ENCODE data around the gene ZNF595.

- TF ChIP-seq CTCF (IDR thresholded peaks at IDR 0.05) (no peak), POLR2A (IDR thresholded peaks at IDR 0.05) (no peak), POLR2AphosphoS5 (IDR thresholded peaks at IDR 0.05) (no peak)
Measured at GRCh38 chr4:99863-100262, 46.7 kb downstream of the ZNF595 start.

Data from prostate gland (tissue), 2 donors.